G401 (cell line): ENCODE results near the gene DBNL. TPM values are rescaled to one million over a fixed set of nuclear protein-coding genes. Genes with fewer than 3 reads are reported as not detected.

Experiments used
- DNase-seq: peaks from one replicate; pipeline ENCODE4 v3.0.0-alpha.2; 2015; ENCODE audit warnings: low spot score
- in situ Hi-C: cut with HindIII; loops from 2 replicates; pipeline ENCODE4 v1.10.0; 2016; ENCODE audit warnings: low sequenced_read_pairs, mixed read lengths
- total RNA-seq: library from RNA; depleted of rRNA; stranded (reverse); fragments of >200 nt; shearing (Covaris generic); gene quantifications from 2 replicates; pipeline ENCODE4 v1.2.3, GENCODE V29; 2014

The DBNL gene
- total RNA-seq, 1 experiment from 2014 or later: 119 TPM

DNA sequence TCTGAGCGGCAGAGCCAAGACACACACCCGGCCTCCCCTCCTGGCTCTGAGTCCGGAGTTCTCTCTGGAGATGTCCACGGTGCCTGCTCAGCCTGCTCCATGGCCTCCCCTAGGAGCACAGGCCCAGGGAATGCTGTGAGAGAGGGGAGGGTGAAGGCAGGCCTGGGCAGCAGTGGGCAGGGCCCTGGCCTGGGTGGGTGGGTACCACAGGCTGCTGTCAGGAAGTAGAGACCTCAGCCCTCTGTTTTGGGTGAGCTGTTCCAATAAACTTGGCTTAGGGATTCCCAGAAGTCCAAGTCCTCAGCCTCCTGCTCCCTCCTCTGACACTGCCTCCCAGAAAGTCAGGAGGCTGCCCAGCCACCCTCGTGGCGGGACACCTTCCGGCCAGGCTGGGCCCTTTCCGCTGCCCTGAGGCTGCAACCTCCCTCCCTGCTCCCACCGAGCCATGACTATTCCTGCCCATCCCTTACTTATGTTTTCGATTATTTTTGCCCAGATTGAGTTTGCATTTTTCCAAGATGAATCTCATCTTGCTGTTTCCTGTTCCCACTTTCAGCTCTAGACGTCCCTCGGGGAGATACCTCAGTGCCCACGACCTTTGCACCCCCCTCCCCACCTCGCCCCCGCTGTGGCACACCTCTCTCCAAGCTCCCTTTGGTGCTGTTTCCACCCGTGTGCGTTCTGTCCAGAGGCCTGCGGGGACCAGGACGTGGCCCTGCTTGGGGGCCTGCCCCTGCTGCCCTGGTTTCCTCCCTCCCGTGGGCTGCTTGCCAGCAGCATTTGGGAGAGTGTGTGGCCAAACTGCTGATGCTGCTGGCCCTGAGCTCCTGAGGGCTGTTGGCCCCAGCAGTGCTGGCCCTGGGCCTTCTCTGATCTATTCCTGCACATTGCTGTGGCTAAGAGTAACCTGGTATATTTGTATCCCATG is 43.7 kb downstream of the DBNL start:
- in situ Hi-C loops: no loop called here
- peak; percentile 70 for DNase-seq

DNA sequence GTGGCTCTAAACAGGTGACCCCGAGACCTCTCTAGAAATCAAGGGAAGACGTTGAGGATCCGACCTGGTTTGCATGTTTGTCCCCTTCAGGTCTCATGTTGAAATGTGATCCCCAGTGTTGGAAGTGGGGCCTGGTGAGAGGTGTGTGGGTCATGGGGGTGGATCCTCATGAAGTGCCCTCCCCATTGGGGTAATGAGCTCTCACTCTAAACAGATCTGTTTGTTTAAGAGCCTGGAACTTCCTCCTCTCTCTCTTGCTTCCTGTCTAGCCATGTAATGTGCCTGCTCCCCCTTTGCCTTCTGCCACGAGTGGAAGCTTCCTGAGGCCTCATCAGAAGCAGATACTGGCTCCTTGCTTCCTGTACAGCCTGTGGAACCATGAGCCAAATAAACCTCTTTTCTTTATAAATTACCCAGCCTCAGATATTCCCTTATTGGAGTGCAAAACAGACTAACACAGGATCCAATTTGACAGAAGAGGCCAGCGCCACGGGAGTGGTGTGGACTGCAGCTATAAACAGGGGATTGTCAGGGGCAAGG is 48.7 kb downstream of the DBNL start:
- no peak for DNase-seq
- in situ Hi-C loops: loop anchor here (10.0 kb wide), 1 partner anchor 102 kb away; no protein-coding TSS in a partner anchor

DNA sequence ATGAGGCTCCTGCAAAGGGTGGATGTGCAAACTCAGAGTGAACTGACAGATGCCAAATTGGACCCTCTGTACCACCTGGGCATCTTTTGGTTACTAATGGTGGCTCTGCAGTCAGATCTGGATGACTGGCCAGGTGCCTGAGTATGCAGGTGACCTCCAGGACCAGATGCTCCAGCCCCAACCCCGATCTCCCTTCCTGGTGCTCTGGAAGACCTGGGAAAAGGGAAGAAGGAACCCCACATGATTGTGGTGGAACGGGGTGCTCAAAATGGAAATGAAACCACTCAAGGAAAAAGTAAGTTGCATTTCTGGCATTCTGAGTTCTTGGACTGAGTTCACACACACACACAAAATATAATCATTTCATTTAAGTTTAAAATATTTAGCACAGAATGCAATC is 49.9 kb downstream of the DBNL start:
- in situ Hi-C loops: loop anchor here (10.0 kb wide), 1 partner anchor 100 kb away; no protein-coding TSS in a partner anchor
- no peak for DNase-seq

DNA sequence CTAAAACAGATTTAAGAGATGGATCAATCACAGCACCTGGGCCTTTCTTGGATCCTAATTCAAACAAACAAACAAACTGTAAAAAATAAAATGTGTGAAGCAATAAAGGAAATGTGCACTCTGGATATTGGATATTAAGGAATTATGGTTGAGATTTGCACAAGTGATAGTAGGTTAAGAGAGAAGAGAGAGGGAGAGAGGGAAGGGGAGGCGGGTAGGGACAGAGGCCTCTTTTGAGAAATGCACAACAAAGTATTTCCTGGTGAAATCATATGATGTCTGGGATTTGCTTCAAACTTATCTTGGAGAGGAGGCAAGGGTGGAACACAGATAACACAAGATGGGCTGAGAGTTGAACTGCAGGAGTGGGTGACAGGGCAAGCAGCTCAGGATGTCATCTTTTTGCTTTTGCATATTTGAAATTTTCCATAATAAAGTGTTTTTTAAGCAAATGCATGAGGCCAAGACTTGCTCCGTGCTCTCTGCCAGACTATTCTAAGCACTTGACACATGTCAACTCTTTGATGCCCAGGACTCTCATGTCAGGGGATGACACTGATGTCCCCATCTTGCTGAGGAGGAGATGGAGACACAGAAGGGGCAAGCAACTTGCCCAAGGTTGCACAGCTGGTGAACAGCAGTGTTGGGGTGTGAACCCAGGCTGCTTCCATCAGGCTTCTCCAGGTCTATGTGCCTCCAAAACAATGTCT is 50.5 kb downstream of the DBNL start:
- in situ Hi-C loops: loop anchor here (10.0 kb wide), 1 partner anchor 100 kb away; no protein-coding TSS in a partner anchor
- no peak for DNase-seq

DNA sequence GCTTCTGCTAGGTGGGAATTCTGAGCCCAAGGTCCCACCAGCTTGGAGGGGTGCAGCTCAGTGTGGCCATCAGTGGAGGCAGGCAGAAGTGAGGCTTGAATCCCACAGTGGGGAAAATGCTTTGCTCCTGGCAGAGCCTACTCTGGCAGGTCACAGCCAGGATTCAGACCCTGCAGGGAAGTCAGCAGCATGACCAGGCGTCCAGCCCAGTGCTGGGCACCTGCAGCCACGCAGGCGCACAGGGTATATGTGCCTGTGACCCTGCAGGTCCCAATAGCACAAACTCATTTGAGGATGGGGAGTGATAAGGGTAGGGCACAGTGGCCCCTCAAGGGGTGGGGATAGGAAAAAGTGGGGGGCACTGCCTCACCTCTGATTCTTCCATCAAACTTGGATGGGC is 51.3 kb downstream of the DBNL start:
- DNase-seq: no peak
- in situ Hi-C loops: loop anchor here (10.0 kb wide), 1 partner anchor 99 kb away; no protein-coding TSS in a partner anchor

DNA sequence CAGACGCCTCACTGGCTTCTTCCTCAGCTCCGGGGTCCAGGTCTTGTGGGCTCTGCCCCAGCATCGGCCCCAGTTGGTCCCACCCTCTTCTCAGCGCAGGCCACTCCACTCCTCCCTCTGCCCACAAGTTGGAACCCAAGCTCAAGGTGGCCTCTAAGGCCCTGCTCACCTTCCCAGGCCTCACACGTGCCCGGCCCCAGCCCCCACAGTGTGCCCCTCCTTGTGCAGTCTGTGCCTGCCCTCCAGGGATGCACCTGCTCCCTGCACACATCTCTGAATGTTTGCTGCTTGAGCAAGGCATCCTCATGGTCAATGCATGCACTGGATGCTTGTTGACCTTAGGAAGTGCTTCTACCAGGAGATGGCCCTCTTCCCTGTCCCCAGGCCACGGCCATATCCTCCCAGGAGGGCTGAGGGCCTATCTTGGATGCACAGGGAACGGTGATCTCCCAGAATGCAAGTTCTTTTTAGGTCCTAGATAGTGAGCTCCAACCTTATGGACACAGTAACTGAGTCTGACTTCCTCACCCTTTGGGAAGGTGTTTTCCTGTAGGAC is 51.9 kb downstream of the DBNL start:
- DNase-seq: no peak
- in situ Hi-C loops: loop anchor here (10.0 kb wide), 1 partner anchor 98 kb away; no protein-coding TSS in a partner anchor

DNA sequence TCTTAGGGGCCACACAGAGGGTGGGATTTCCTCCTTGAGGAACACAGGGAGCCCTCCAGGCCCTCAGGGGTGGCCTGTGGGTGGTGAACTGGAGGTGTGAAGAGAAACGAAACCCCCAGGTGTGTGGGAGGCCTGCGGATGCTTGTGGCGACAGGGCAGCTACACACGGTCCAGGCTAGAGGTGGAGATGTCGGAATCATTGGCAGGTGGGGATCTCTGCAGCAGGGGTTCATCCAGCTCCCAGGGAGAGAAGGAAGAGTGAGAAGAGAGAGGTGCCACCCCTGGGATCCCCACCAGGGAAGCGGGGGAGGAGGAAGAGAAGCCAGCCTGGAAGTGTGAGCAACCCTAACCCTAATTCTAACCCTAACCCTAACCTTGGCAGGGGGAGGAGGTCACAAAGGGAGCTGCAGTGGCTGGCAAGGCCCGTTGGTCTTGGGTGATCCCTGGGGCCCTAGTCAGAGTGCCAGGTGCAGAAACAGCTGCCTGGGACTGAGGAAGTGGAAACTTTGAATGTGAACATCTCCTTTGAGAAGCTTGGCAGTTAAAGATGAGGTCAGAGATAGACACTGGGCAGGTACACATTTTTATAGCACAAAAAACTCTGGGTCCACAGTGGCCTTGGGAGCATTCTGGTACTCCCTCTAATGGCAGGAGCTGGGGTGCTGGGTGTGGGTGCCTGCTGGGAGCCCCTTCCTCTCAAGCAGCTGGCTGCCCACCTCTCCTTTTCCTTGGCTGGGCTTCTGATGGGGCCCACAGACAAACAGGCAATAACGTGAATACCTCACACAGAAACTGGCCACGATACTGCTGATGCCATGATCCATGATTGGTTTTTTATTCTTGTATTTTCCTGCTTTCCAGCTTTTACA is 52.8 kb downstream of the DBNL start:
- in situ Hi-C loops: loop anchor here (10.0 kb wide), 1 partner anchor 98 kb away; no protein-coding TSS in a partner anchor

DNA sequence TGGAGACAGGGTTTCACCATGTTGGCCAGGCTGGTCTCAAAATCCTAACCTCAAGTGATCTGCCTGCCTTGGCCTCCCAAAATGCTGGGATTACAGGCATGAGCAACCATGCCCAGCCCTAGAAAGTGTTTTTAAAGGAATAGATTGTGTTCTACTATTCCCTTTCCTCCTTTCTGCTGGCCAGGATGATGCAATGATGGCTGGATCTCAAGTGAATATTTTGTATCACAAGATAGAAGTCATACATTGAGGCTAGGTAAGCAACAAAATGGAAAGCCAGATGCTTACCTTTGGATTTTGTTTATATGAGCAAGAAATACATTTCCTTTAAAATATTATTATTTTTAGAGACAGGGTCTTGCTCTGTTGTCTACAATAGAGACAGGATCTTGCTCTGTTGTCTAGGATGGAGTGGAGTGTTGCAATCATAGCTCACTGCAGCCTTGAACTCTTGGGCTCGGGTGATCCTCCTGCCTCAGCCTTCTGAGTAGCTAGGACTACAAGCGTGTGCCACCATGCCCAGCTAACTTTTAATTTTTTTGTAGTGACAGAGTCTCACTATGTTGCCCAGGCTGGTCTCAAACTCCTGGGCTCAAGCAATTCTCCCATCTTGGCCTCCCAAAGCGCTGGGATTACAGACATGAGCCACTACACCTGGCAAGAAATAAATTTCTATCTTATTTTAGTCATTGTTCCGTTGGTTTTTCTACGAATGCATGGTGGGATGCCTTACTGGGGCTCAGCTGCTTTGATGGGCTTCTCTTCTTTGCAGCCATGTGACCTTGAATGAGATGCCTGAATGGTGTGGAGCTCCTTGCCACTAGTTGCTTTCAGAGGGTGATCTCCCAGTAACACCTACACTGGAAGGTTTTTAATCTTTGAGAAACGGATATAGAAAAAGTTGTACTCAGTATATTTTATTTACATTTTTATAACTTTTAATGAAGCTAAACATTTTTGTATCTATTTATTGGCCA is 53.9 kb downstream of the DBNL start:
- in situ Hi-C loops: loop anchor here (10.0 kb wide), 1 partner anchor 96 kb away; no protein-coding TSS in a partner anchor

More for the DNA sequence above, 52.8 kb downstream of the DBNL start:
- DNase-seq: no peak

DNA sequence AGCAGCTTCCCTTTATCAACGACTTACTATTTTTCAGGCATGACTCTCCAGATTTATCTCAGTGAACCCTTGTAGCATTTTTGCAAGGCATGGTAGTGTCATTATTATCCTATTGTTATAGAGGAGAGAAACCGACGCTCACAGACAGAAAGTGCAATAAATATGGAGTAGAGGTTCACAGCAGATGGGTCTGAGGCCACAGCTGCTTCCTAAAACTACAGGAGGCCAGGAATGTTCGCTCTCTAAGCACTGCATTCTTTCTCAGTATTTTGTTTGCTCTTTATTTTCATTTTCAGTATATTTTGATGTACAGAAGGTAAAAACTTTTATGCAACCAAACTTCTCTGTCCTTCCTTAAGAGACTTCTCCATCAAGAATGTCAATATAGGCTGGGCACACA is 55.2 kb downstream of the DBNL start:
- no peak for DNase-seq
- in situ Hi-C loops: loop anchor here (10.0 kb wide), 1 partner anchor 95 kb away; no protein-coding TSS in a partner anchor

More for the DNA sequence above, 53.9 kb downstream of the DBNL start:
- DNase-seq: no peak

DNA sequence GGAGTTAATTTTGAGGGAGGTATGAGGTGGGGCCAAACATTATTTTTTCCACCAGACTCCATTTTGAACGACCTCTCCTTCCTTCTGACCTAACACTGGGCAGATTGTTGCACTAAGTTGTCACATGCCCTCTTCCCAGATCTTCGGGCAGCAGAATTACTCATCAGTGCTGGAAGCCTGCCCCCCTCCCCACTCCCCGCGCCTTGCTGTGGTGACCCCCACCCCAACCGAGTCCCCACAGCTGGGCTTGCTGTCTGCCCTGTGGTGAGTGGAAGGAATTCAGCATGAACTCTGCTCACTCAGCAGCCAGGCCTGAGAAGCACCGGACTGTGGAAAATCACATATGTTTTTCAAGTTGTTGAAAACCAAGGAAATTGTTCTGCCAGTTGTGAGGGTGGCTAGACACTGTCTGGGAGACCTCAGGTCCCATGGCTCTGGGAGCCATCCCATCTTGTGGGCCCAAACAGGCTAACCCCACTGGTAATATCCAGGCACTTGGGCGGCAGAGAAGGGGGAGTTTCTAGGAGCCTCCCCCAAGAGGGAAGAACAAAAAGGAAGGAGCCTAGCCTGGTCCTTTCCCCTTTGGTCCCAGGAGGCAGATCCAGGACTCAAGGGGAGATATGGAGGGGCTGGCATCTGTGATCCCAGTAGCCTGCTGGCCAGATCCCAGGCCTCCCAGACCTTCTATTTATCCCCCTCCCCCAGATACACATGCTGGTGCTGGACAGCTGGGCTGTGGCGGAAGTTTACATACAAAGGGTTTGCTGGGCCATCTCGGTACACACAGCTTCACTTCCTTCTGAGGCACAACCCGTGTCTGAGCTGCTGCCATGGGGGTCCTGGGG is 56.2 kb downstream of the DBNL start:
- DNase-seq: no peak
- in situ Hi-C loops: no loop called here

DNA sequence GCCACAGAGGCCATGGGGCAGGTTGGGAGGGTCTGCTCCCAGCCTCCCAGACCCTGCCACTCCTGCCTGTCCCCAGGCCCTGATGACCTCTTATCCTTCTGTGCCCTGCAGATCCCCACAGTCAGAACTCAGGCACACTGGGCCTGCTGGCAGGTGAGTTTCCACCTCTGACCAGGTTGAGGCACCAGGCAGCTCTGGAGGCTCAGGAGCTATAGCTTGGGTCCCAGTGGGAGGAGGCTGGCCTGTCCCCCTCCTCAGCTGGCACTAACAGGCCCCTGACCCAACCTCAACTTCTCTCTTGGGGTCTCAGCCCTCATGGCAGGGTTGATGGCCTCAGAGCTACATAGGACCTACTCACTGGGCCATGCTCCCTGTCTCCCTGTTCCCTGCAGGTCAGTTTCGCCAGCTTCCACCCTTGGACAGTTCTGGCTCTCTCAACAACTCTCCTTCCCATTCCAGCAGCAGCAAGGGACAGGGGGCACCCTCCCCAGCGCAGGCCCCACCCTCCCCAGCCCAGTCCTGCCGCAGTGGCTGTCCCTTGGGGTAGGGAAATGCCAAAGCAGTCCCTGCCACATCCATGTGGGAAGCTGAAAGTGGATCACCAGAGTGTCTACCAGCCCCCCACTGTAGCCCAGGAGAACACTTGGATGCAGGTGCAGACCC is 56.9 kb downstream of the DBNL start:
- in situ Hi-C loops: no loop called here

DNA sequence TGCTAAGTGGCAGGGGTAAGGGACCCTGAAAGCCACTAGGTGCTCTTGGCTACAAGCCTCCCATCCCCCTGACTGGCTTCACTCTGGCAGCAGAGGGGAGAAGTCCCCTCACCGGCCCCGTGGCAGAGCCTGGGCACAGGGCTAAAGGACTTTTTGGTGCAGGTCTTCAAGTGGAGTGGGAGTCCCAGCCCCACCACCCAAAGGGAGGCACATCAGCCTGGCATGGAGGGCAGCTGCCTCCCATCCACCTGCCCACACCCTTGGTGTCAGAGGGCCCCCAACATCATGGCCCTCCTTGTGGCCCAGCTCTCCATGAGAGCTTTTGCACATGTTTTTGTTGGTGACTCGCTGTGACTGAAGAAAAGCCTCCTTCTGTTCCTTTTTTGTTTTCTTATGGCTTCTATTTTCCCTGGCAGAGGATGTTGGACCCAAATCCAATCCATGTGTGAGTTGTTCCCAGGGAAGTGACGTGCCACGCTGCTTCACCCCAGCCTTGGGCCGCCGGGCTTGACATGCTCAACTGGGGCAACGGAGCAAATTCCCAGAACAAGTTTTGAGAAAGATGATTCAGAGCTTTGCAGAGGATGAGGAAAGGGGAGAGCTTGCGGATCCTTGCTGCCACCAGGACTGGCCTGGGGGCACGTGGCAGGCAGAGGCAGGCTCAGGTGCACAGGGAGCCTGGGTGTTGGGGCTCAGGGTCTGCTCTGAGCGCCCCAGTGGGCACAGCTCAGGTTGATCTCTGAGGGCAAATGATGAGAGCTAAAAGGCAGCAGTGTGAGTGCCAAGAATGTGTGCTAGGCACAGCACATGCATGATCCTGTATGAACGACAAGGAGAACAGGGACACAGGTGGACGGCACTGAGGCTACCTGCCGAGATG is 57.7 kb downstream of the DBNL start:
- no peak for DNase-seq
- in situ Hi-C loops: no loop called here

More for the DNA sequence above, 56.9 kb downstream of the DBNL start:
- no peak for DNase-seq

DNA sequence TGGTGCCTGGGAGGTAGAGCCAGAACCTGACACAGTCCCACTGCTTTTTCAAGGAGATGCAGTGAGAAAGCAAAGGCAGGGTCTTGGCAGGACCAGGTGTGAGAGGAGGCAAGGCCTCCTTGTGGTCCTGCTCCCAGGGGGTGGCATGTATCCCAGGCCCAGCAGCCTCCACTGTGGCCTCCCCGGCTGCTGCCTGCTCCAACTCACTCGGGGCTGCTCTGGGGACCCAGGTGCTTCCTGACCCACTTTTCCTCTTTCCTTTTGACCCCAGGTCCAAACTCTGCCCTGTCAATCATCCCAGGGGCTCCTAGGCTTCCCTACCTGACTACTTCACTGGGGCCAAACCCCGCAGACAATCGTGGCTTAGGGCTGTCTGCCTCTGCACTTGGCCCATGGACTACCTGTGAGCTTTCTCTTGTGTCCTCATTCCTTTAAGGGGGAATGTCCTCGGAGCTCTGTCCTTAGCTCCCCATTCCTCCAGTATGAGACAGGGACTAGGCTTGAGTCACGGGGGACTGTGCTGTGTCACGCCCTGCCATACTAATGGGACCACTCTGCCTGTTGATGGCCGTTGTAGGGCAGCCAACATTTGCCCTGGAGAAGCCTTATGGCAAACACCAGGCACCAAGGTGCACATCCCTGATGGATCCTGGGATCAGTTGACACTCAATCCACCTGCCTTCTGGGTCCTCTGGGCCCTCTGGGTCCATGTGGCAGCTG is 58.5 kb downstream of the DBNL start:
- in situ Hi-C loops: no loop called here
- no peak for DNase-seq

DNA sequence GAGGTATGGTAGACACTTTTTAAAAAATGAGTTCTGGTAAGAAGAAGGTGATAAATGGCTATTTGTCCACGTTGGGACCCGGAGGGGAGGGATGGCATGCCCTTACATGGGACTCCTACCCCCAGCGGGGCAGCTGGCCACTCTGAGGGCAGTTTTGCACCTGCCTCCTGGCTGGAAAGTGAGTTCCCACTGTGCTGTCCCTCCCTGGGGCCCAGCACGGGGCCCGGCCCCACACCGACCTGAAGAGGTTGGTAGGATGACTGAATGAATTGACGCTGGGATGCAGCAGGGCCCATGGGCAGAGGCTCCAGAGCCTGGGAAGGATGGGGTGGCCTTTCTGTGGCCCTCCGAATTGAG is 59.0 kb downstream of the DBNL start:
- no peak for DNase-seq
- in situ Hi-C loops: no loop called here
